ENCODE results near the gene TAMM41.

GRCh38 chr3:11755276-11755675 is 91.4 kb downstream of the TAMM41 start:
- TF ChIP-seq, protein P1, sequence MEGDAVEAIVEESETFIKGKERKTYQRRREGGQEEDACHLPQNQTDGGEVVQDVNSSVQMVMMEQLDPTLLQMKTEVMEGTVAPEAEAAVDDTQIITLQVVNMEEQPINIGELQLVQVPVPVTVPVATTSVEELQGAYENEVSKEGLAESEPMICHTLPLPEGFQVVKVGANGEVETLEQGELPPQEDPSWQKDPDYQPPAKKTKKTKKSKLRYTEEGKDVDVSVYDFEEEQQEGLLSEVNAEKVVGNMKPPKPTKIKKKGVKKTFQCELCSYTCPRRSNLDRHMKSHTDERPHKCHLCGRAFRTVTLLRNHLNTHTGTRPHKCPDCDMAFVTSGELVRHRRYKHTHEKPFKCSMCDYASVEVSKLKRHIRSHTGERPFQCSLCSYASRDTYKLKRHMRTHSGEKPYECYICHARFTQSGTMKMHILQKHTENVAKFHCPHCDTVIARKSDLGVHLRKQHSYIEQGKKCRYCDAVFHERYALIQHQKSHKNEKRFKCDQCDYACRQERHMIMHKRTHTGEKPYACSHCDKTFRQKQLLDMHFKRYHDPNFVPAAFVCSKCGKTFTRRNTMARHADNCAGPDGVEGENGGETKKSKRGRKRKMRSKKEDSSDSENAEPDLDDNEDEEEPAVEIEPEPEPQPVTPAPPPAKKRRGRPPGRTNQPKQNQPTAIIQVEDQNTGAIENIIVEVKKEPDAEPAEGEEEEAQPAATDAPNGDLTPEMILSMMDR (IDR thresholded peaks at IDR 0.05) = no peak
- TF ChIP-seq POLR2A (IDR thresholded peaks at IDR 0.05) = no peak
- TF ChIP-seq POLR2AphosphoS5 (IDR thresholded peaks at IDR 0.05; ENCODE audit: insufficient read depth in 1 of 2, low read depth in 1 of 2) = no peak
